HepG2 (cell line): ENCODE results near the gene PSD. TPM values are rescaled to one million over a fixed set of nuclear protein-coding genes. Genes with fewer than 3 reads are reported as not detected.

ENCODE experiments used
- CBX1 ChIP-seq: IDR thresholded peaks from one replicate; pipeline ENCODE4 v1.6.1; 2016; ENCODE audit warnings: antibody characterized with exemption, low read depth
- EHMT2 ChIP-seq: fragments of 200-600 bp; sonication (generic); IDR thresholded peaks from 2 replicates; pipeline ENCODE4 v1.7.0; 2017; ENCODE audit warnings: antibody characterized with exemption, low read depth, low read length, borderline replicate concordance
- ERF ChIP-seq: IDR thresholded peaks from 2 replicates; pipeline ENCODE4 v1.6.1; 2018; ENCODE audit warnings: missing biosample characterization, missing genetic modification reagents
- GATA4 ChIP-seq: sonication (generic); IDR thresholded peaks from 2 replicates; pipeline ENCODE4 v1.6.1; 2016; ENCODE audit warnings: antibody characterized with exemption, low read depth, borderline replicate concordance
- NFE2L1 ChIP-seq: sonication (generic); formaldehyde crosslinking; IDR thresholded peaks from 2 replicates; pipeline ENCODE4 v1.4.0; 2020; ENCODE audit warnings: missing genetic modification reagents, mild to moderate bottlenecking, borderline replicate concordance
- NFRKB ChIP-seq: fragments of 450-650 bp; IDR thresholded peaks from 2 replicates; pipeline ENCODE4 v1.6.1; 2017
- RFXAP ChIP-seq: sonication (generic); formaldehyde crosslinking; IDR thresholded peaks from 2 replicates; pipeline ENCODE4 v1.4.0; 2020; ENCODE audit warnings: missing genetic modification reagents, borderline replicate concordance
- ZBTB1 ChIP-seq: sonication (generic); formaldehyde crosslinking; IDR thresholded peaks from 2 replicates; pipeline ENCODE4 v1.4.0; 2020; ENCODE audit warnings: missing genetic modification reagents, borderline replicate concordance
- ZNF282 ChIP-seq: fragments of 450-650 bp; IDR thresholded peaks from 2 replicates; pipeline ENCODE4 v1.6.1; 2018; ENCODE audit not compliant: partially characterized antibody
- ZNF33A ChIP-seq: sonication (generic); formaldehyde crosslinking; IDR thresholded peaks from 2 replicates; pipeline ENCODE4 v1.5.1; 2020; ENCODE audit warnings: missing genetic modification reagents, mild to moderate bottlenecking, moderate library complexity, borderline replicate concordance
- ZNF674 ChIP-seq: sonication (generic); formaldehyde crosslinking; IDR thresholded peaks from 2 replicates; pipeline ENCODE4 v1.5.0; 2020; ENCODE audit warnings: low read depth, mild to moderate bottlenecking, missing genetic modification reagents
- ZNF720 ChIP-seq: sonication (generic); formaldehyde crosslinking; IDR thresholded peaks from 2 replicates; pipeline ENCODE4 v1.4.0; 2020; ENCODE audit warnings: missing genetic modification reagents
- ZNF777 ChIP-seq: sonication (generic); formaldehyde crosslinking; IDR thresholded peaks from 2 replicates; pipeline ENCODE4 v1.4.0; 2020; ENCODE audit warnings: missing genetic modification reagents
- ZNF790 ChIP-seq: sonication (generic); formaldehyde crosslinking; IDR thresholded peaks from 2 replicates; pipeline ENCODE4 v1.8.0; 2022; ENCODE audit warnings: missing genetic modification reagents, mild to moderate bottlenecking, borderline replicate concordance
- ZSCAN25 ChIP-seq: sonication (generic); formaldehyde crosslinking; IDR thresholded peaks from 2 replicates; pipeline ENCODE4 v1.8.0; 2022; ENCODE audit warnings: mild to moderate bottlenecking, missing genetic modification reagents
- polyA plus RNA-seq, 8 experiments: library from polyadenylated mRNA; depleted of rRNA in 3 of 8; stranded (reverse) in 7 of 8; unstranded in 1 of 8; fragments of >200 nt; fragmentation: Illumina TruSeq in 4 of 8; extraction: Trizol in 4 of 8; gene quantifications; 2 replicates each; pipeline versions ENCODE4 v1.2.1 to v1.2.3, GENCODE V29; 2011 to 2016; ENCODE audit warnings: low read depth in 4 of 8, missing spikeins in 1 of 8, mixed read lengths in 1 of 8; ENCODE audit not compliant: insufficient read depth in 1 of 8
- total RNA-seq, 5 experiments: library from RNA; depleted of rRNA; stranded (reverse); fragments of >200 nt; fragmentation: Illumina TruSeq; extraction: Trizol; gene quantifications; 2 replicates each; pipeline ENCODE4 v1.2.3, GENCODE V29; 2016; ENCODE audit warnings: low read depth in 1 of 5
- TF ChIP-seq, protein P1 (sequence below): sonication (generic); formaldehyde crosslinking; conservative IDR thresholded peaks from 2 replicates; pipeline ENCODE4 v1.4.0; 2020; ENCODE audit warnings: missing genetic modification reagents
- TF ChIP-seq, protein P2 (sequence below): sonication (generic); formaldehyde crosslinking; IDR thresholded peaks from 2 replicates; pipeline ENCODE4 v1.4.0; 2020; ENCODE audit warnings: missing genetic modification reagents, borderline replicate concordance
- TF ChIP-seq, protein P3 (sequence below): sonication (generic); formaldehyde crosslinking; IDR thresholded peaks from 2 replicates; pipeline ENCODE4 v1.4.0; 2020; ENCODE audit warnings: mild to moderate bottlenecking, low read depth, missing genetic modification reagents
- TF ChIP-seq, protein P4 (sequence below): sonication (generic); formaldehyde crosslinking; IDR thresholded peaks from 2 replicates; pipeline ENCODE4 v1.4.0; 2020; ENCODE audit warnings: mild to moderate bottlenecking, missing genetic modification reagents
- TF ChIP-seq, protein P5 (sequence below): sonication (generic); formaldehyde crosslinking; IDR thresholded peaks from 2 replicates; pipeline ENCODE4 v1.4.0; 2020; ENCODE audit warnings: mild to moderate bottlenecking, missing genetic modification reagents
- TF ChIP-seq, protein P6 (sequence below): sonication (generic); formaldehyde crosslinking; IDR thresholded peaks from 2 replicates; pipeline ENCODE4 v1.4.0; 2020; ENCODE audit warnings: missing genetic modification reagents

The PSD gene
- total and polyA plus RNA-seq, 2 of the 13 experiments (the other 11 are each of a cell fraction or from before 2014, with no cell fraction given) = 0.35 to 0.58 TPM

DNA sequence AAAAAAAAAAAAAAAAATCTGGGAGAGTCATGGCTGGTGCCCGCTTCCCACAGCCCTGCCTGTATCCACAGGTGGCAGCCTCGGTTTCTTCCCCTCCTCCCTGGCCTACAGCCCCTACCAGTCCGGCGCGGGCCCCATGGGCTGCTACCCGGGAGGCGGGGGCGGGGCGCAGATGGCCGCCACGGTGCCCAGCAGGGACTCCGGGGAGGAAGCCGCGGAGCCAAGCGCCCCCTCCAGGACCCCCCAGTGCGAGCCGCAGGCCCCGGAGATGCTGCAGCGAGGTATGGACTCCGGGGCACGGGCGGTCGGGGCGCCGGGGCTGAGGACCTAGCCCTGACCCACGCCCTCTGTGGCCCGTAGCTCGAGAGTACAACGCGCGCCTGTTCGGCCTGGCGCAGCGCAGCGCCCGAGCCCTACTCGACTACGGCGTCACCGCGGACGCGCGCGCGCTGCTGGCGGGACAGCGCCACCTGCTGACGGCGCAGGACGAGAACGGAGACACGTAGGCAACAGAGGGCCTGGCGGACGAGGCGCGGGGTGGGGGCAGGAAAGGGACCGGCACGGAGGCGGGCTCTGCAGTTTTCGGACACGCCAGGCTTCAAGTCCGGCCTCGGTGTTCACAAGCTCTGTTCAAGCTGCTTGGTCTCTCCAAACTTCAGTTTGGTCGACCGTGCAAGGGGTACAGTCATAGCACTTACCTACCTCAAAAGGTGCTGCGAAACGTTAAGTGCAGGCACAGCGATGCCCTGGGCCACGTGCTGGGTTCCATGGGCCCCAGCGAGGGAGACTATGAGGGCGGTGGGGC is 19.2 kb downstream of the PSD start (continued):
- no peak for TF ChIP-seq ZNF790
- TF ChIP-seq, protein P1, sequence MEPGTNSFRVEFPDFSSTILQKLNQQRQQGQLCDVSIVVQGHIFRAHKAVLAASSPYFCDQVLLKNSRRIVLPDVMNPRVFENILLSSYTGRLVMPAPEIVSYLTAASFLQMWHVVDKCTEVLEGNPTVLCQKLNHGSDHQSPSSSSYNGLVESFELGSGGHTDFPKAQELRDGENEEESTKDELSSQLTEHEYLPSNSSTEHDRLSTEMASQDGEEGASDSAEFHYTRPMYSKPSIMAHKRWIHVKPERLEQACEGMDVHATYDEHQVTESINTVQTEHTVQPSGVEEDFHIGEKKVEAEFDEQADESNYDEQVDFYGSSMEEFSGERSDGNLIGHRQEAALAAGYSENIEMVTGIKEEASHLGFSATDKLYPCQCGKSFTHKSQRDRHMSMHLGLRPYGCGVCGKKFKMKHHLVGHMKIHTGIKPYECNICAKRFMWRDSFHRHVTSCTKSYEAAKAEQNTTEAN (CRISPR knock-in tag) = no peak
- TF ChIP-seq ERF (CRISPR knock-in tag) = peak; percentile 89
- TF ChIP-seq, protein P2, sequence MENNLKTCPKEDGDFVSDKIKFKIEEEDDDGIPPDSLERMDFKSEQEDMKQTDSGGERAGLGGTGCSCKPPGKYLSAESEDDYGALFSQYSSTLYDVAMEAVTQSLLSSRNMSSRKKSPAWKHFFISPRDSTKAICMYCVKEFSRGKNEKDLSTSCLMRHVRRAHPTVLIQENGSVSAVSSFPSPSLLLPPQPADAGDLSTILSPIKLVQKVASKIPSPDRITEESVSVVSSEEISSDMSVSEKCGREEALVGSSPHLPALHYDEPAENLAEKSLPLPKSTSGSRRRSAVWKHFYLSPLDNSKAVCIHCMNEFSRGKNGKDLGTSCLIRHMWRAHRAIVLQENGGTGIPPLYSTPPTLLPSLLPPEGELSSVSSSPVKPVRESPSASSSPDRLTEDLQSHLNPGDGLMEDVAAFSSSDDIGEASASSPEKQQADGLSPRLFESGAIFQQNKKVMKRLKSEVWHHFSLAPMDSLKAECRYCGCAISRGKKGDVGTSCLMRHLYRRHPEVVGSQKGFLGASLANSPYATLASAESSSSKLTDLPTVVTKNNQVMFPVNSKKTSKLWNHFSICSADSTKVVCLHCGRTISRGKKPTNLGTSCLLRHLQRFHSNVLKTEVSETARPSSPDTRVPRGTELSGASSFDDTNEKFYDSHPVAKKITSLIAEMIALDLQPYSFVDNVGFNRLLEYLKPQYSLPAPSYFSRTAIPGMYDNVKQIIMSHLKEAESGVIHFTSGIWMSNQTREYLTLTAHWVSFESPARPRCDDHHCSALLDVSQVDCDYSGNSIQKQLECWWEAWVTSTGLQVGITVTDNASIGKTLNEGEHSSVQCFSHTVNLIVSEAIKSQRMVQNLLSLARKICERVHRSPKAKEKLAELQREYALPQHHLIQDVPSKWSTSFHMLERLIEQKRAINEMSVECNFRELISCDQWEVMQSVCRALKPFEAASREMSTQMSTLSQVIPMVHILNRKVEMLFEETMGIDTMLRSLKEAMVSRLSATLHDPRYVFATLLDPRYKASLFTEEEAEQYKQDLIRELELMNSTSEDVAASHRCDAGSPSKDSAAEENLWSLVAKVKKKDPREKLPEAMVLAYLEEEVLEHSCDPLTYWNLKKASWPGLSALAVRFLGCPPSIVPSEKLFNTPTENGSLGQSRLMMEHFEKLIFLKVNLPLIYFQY (CRISPR knock-in tag) = 0 out of 2 replicates have a peak, but pooled peaks have one; percentile 70
- TF ChIP-seq ZNF777 = peak; percentile 87
- TF ChIP-seq GATA4 = no peak
- no peak for TF ChIP-seq ZNF282
- TF ChIP-seq ZSCAN25 (CRISPR knock-in tag) = peak; percentile 54; the same call in 1 of the 2 replicates
- TF ChIP-seq, protein P3, sequence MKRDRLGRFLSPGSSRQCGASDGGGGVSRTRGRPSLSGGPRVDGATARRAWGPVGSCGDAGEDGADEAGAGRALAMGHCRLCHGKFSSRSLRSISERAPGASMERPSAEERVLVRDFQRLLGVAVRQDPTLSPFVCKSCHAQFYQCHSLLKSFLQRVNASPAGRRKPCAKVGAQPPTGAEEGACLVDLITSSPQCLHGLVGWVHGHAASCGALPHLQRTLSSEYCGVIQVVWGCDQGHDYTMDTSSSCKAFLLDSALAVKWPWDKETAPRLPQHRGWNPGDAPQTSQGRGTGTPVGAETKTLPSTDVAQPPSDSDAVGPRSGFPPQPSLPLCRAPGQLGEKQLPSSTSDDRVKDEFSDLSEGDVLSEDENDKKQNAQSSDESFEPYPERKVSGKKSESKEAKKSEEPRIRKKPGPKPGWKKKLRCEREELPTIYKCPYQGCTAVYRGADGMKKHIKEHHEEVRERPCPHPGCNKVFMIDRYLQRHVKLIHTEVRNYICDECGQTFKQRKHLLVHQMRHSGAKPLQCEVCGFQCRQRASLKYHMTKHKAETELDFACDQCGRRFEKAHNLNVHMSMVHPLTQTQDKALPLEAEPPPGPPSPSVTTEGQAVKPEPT (CRISPR knock-in tag) = 0 out of 2 replicates have a peak, but pooled peaks have one; percentile 18
- TF ChIP-seq ZNF33A = no peak
- TF ChIP-seq RFXAP (CRISPR knock-in tag) = no peak
- TF ChIP-seq NFE2L1 = no peak
- no peak for TF ChIP-seq ZBTB1 (CRISPR knock-in tag)
- TF ChIP-seq, protein P4, sequence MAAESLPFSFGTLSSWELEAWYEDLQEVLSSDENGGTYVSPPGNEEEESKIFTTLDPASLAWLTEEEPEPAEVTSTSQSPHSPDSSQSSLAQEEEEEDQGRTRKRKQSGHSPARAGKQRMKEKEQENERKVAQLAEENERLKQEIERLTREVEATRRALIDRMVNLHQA (CRISPR knock-in tag) = no peak
- no peak for TF ChIP-seq ZNF720
- TF ChIP-seq, protein P5, sequence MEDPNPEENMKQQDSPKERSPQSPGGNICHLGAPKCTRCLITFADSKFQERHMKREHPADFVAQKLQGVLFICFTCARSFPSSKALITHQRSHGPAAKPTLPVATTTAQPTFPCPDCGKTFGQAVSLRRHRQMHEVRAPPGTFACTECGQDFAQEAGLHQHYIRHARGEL (CRISPR knock-in tag) = peak; percentile 91
- TF ChIP-seq, protein P6, sequence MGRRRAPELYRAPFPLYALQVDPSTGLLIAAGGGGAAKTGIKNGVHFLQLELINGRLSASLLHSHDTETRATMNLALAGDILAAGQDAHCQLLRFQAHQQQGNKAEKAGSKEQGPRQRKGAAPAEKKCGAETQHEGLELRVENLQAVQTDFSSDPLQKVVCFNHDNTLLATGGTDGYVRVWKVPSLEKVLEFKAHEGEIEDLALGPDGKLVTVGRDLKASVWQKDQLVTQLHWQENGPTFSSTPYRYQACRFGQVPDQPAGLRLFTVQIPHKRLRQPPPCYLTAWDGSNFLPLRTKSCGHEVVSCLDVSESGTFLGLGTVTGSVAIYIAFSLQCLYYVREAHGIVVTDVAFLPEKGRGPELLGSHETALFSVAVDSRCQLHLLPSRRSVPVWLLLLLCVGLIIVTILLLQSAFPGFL (CRISPR knock-in tag) = no peak
- TF ChIP-seq CBX1 = peak; percentile 77
- TF ChIP-seq NFRKB = no peak
- TF ChIP-seq ZNF674 (CRISPR knock-in tag) = peak; percentile 51; the same call in 1 of the 2 replicates
- TF ChIP-seq EHMT2 = no peak
